HG03196 (cell line): Measurements from ENCODE around the gene TKT.

Experiments
- ATAC-seq: cut with Tn5 transposase; IDR thresholded peaks from one replicate; pipeline ENCODE4 v1.9.1; 2021; ENCODE audit not compliant: unreplicated experiment

The TKT gene

DNA sequence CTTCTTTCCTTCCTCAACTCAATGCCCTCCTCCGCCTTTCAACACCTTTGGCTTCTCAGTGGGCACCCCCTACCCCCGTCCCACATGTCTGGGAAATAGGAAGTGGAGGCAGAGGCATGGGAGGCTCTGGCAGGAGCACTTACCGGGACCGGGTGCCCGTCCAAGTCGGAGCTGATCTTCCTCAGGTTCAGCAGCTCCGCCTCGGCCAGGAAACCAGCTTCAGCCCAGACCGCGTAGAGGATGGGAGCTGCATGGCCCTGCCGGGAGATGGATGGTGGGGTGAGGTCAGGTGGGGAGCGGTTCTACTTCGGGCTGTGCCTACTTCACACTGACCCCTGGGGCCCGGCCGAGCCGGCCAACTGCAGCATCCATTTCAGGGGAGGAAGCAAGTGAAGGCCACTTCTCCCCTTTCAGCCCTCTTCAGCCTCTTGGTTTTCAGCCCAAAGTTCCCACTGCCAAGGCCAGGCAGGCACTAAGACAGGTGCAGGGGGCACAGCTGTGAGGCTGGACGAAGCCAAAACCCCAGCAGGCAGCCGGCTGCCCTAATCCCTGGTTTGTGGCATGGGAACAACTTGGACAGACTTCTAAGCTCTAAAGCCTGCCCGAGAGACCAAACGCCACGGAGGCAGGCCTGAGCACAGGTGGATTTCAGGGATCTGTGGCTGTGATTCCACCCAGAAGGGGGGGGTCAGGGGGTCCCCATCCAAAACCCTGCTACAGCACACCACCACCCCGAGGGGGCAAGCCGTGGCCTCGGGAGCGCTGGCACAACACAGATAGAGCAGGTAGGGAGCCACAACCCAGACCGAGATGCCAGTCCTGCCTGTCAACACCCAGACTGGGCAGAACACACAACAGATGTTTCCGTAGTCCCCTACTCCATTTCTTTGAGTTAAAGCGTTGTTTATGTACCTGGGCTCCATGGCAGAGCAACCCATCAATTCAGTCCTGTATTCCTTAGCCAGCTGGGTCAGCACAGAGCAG lies 14.5 kb downstream of the TKT start:
- ATAC-seq = no peak

DNA sequence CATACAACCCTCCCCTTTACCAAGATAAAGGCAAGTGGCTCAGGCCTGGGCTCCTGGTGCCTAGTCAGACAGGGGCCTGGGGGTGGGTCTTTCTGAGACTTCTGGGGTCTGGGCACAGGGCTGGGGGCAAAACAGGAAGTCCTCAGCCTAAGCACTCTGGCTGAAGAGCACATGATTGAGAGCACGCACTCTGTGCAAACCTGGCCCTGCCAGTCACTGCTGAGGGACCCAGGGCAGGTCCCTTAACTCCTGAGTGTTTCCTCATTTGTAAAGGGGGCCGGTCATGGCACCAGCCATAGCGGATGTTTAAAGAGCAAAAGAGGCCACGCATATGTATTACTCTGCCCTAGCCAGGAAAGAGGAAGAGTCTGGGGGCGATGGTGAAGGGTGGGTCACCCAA lies 16.0 kb downstream of the TKT start:
- ATAC-seq = no peak

DNA sequence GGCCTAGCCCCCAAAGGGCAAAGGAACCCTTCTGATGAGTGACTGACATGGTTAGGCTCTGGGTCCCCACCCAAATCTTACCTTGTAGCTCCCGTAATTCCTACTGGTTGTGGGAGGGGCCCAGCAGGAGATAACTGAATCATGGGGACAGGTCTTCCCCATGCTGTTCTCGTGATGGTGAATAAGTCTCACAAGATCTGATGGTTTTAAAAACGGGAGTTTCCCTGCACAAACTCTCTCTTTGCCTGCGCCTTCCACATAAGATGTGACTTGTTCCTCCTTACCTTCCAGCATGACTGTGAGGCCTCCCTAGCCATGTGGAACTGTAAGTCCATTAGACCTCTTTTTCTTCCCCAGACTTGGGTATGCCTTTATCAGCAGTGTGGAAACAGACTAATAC lies 16.9 kb downstream of the TKT start:
- ATAC-seq = no peak

DNA sequence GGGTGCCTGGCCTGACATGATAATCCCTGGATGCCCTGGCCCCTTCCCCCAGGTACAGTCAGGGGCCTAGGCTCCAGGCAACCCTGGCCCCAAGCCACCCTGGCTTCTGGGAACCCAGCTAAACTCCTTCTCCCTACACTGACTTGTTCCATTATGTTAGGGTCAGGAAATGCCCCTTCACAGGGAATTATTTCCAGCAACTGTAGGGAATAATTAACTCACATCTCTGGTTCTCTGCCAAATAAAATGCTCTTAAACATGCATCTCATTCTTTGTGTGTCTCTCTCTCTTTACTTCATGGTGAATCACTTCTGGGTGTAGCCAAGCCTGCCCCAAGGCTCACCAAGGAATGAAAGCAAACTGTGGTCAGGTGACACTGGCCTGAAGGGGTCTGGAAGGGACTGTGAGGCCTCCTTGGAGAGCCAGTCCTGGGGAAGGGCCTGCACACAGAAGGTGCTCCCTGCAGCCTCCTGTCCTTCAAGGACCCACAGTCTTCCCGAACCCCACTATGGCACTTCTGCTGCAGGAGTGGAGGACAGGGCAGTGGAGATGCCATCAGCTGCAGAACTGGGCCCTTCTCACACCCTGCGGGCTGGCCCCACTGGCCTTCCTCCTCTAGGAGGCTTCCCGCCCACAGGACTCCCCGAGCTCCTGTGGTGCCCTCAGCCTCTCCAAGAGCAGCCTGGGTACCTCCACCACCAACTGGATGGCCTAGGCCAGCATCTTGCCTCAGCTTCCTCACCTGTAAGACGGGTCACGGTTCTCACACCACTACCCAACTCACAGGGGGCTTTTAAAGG lies 17.6 kb downstream of the TKT start:
- no peak for ATAC-seq

DNA sequence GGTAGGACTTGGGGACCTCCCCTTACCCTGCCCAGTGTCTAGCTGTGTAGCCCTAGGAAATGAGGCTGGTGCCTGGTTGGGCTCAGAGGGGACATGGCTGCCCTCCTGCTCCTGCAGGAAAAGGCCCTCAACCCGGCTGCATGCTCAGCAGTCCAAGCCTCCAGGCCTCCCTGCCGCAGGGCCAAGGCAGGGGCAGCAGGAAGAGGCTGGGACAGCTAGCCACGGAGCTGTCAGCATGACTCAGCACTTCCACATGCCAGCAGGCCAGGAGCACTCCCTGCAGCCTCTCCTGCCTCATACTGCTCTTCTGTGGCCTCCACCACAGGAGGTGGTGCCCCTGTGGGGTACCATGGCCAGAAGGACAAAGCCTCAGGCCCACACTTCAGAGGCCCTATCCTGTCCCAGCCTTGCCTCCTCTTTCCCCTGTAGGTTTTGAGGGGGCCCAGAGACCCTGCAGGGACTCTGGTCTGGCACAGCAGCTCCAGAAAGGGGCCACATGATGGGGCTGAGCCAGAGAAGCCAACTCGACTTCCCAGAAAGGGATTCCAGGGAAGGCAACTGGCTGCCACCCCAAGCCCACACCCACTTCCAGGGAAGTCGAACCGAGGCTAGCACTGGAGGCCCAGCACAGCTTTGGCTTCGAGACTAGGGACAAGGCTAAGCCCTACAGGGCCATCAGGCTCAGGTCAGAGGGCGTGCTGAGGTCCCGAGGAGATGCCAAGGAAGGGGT lies 19.5 kb downstream of the TKT start:
- ATAC-seq = no peak

DNA sequence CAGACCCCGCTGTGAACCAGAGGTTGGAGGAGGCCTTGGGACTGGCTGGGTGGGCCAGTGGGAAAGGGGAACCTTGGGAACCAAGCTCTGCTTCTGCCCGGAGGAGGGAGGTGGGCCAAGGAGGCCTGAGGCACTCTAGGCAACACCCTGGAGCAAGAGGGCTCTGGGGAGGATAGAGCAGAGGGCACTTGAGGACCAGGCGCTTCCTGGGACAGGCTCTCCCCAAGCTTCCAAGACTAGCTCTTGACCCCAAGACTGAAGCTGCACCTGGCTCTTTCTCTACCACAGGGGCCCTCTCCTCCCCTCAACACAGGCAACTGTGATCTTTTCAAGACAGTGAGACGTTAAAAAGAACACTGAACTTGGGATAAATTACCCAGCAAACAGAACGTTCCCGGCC lies 20.3 kb downstream of the TKT start:
- ATAC-seq = no peak

DNA sequence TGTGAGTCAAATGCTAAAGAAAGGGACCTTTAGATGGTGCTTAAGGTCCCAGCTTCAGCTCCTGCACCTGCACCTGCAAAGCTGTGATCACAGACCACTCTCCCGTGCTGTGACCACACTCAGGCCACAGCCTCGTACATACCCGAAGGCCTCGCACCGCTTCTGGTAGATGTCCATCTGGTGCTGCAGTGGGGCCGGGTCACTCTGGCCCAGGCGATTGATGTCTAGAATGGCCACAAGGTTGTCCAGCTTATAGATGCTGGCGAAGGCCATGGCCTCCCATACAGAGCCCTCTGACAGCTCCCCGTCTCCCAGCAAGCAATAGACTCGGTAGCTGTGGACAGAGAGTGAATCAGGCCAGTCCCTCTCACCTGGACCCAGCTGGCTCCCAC lies 21.0 kb downstream of the TKT start:
- no peak for ATAC-seq

DNA sequence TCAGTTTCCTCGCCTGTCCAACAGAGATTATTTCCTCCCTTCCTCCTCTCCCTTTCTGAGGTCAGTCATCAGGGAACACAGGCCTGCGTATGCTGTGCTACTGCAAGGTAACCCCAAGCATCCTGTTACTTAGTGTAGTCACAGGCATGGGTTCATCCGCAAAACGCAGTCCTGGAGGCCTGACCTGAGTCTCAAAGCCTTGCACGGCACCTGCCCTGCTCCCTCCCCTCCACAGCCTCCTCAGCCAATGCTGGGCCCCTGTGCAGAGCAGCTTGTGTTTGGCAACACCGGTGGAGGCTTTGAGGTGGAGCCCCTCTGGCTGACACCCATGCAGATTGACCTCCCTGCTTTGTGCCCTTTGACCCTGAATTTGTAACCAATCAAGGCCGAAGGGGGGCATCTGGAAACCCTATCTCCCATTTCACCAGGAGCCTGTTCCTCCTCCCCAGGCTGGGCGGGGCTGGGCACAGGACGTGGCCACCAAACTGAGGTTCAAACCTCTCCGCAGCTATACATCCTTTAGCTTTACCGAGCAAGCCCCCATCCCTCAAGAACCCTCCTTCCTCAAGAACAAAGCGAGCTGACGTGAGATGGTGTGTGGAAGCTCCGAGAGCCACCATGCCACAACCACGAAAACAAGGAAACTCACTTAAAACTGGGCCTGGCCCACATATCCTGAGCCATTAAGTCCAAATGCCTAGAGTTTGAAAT lies 21.5 kb downstream of the TKT start:
- no peak for ATAC-seq

DNA sequence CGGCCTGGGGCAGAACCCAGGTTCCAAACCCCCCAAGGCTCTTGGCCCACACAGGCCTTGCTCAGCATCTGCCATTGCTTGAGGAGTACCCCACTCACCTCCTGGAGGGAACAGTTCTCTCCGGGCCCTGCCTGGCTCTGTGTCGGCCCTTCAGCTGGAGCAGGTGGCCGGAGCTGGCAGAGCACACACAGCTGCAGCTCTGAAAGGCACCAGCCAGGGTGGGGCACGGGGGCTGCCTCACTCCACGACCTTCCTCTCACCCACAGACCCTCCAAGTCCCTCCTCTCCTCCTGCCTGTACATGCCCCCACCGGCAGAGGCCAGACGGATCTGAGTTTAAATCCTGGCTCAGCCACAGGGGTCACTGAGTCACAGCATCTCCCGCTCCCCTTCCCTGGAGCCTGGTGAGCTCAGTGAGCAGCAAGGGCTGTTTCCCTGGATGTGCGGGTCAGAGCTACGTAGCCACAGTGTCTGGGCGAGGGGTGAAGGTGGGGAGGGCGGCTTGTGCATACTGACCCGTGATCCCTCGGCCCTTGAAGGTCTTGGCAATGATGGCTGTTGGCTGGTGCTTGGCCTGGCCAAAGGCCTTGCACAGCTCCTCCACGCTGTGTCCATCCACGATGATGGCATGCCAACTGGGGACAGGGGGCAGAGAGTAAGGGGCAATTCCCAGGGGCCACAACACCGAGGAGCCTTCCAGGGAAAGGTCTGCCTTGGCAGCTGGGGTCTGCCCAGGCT lies 23.0 kb downstream of the TKT start:
- no peak for ATAC-seq

DNA sequence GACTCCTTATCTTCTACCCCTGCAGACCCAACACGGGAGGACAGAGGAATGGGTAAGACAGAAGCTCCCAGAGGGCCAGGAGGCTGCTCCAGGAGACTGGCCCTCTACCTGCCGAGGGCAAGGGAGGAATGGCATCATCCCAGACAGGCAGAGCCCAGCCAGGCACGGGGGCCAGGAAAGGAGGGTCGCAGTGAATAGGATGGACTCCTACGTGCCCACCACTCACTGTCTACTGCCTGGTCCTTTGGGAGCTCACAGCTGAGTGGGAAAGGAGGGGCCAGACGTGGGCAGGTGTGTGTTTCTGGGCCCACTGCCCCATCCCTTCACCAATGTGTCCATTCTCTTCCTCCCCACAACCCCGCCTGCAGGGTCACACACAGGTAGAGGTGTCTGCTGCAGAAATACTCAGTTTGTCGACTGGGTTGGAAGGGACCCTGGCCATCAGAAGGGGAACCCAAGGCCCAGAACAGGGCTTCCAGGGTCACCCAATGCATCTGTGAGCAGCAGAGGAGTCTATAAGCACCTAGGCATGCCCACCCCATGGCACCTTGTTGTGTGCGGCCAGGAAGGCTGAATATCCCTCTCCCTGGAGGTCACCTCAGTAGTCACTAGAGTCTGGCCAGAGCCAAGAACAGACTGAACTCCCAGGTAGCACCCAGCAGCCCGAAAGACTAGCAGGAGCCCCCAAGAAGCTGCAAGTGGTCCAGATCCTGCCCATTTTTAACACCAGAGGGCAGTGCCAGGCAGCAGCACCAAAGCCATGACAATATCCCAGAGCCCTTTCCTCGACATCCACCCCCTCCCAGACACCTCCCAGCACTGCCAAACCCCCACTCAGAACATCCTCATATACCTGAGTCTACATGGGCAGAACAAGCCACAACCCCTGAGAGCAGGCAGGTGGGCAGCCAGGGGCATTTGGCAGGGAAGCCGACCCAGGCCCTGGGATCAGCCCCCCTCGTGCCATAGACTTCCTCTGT lies 24.0 kb downstream of the TKT start:
- ATAC-seq = no peak

DNA sequence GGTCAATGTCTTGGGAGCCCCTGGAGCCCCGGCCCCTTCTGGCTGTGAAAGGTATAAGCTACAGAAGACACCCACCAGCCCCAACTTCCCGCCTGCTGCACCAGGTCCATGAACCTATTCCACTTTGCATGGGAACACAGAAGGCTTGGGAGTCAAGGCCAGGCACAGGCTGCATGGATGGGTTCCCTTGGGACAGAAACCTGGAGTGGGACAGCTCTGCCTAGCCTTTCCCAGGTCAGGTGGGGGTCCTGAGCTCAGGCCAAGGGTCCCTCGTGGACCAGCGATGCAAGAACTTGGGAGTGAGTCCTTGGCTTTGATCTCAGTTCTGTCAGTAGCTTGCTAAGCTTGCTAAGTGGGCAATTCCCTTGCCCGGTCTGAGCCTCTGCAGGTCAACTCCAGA lies 25.0 kb downstream of the TKT start:
- no peak for ATAC-seq

DNA sequence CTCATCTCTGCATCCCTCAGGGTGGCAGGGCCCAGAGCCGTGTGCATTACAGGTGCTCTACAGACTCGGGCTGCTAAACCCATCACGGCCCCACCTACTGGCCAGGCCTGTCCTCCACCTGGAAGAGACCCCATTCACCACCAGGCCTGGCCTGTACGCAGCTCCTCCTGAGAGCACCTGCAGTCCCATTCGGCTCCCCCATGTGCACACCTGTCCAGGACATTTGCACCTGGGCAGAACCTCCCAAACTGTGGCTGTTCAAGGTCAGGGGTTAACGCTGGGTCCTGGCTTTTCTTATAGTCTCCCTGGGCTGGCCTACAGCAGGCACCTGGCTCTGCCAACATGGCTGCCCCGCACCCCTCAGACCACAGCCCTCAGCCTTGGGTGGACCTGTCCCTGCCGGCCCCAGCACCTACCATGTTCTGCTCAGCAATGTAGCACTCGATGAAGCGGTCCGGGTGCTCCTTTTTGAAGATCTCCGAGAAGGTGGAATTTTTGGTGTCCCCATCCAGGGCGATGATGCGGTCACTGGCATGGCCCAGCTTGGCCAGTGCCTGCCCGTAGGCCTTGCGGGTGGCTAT lies 25.7 kb downstream of the TKT start:
- ATAC-seq = no peak

DNA sequence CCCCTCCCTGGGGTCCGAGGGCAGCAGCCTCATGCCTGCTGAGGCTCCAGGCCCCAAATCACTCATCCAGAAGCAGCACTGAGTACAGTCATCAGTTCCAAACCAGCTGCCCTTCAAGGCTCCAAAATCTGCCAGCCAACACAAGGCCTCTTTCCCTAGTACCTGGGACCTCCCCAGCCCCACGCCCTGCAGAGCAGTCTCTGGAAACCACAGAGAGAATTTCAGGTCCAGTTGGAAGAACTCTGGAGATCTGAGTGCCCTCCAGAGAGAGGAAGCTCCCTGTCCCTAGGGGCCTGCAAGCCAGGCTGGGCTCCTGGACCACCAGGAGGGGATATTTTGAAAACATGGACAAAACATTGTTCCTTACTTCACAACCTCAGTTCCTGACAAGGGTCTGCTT lies 26.2 kb downstream of the TKT start:
- no peak for ATAC-seq

DNA sequence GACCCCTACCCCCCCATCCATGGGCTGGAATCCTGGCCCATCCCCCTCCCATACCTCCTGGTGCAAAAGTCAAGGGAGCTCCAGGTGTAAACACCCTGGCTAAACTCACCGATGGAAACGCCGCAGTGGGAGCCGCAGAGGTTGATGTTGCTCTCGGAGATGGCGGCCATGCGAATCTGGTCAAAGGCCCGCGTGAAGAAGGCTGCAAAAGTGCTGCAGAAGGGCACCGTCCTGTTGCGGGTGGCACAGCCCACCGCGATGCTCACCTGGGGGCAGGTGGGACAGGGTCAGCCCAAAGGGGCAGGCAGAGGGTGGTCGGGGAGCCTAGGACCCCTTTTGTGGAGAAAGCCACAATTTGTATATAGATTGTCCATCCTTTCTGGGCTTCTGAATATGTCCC lies 26.7 kb downstream of the TKT start:
- ATAC-seq = no peak

DNA sequence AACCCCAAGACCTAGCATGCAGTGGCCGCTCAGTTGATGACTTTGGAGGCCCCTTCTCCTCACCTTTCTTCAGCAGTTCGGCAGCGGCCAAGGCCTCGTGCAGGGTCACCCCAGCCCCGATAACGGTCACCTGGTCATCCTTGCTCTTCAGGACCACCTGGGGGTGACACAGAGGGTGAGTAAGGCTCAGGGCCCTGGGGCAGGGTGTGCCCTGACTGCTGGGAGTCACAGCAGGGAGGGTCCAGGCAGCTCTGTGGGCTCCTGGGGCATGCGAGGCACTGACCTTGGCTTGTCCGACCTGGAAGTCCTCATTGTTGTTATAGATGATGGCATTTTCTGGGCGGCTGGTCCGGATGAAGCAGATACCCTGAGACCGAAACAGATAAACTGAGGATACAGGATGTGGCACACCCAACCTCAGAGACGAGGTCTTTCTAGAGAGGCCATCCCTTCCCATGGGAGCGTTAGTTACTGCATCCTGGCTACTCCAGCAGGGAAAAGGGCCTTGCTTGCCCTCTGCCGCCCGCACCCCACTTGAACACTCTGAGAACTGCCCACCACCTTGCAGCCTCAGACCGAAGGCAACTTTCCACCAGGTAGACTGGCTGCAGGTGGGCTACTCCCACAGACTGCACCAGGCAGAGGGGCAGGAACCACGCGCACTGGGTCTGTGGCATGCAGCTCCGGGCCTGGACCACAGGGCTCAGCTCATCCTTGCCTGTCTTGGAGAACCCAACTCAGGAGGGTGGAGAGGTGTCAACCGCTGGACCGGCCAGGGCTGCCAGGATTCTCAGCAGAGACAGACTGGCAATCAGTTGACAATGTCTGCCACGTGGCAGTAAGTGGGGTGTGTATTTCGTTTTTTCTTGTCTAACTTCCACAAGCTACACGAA lies 27.6 kb downstream of the TKT start:
- ATAC-seq = no peak

DNA sequence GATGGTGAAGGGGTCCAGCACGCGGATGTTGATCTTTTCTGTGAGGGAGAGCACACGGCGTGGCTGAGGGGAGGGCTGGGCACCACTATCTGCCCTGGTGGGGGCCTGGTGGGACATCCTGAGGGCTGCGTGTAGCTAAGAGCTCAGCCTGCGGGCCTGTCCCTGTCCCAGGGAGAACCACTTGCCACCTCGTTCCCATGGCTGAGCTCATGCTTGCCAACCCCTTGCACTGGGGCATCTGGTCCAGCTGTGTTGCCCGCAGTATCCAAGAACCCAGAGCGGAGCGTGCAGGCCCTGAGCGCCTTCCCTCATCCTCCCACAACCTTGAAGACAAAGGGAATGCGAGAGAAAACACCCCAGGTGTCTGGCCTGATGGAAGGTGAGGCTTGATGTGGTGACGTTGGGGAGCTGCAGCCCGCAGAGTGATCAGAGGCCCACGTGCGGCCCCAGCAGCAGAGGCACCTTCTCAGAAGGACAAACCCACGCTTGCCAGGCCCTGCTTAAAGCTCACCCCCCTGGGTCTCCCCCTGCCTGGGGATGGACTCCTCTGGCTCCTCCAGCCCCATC lies 28.9 kb downstream of the TKT start:
- ATAC-seq = no peak

DNA sequence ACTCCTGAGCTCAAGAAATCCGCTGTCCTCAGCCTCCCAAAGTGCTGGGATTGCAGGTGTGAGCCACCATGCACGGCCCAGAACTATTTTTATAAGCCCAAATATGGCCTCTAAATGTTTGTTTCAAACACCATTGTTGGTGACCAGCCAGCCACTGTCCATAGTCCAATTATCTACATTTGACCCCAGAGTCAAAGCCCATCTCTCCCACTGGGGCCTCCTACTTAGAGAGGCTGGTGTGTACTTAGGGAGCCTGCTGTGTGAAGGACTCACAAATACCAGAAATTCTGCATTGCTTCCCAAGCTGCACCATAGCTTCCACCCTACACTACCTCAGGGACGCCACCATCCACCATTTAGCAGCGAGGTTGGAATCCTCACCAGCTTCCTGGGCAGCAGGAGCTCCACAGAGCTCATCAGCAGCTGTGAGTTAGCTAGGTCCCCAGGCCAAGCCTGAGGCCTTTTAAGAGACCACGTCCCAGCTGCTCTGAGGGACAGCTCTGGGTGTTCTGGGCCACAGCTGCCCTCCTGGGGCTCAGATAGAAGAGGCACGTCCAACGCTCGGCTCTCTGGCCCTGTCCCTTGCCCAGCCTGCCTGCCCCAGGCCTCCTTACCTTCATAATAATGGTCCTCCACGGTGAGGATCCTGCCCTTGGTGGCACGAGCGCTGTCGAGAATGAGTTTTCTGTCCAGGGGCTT lies 29.5 kb downstream of the TKT start:
- ATAC-seq = no peak
